Stimulated activated naive CD8-positive, alpha-beta T cell treated with anti-CD3 and anti-CD28 coated beads, Interleukin-15, Interleukin-2, amounts not matched to agents 100 ng/mL and 50 ng/mL, for 24 hours (primary cell): ENCODE measurements around the gene CPM.

Experiments used
- H3K27ac Mint-ChIP-seq: one replicate; pipeline ENCODE4 v1.8.0; 2021; ENCODE audit warnings: mild to moderate bottlenecking, mixed read lengths
- H3K27me3 Mint-ChIP-seq: one replicate; pipeline ENCODE4 v1.8.0; 2021; ENCODE audit warnings: mixed read lengths
- H3K36me3 Mint-ChIP-seq: one replicate; pipeline ENCODE4 v1.8.0; 2021; ENCODE audit warnings: low read depth, mixed read lengths
- H3K4me1 Mint-ChIP-seq: one replicate; pipeline ENCODE4 v1.8.0; 2021; ENCODE audit warnings: low read depth, mixed read lengths
- H3K4me3 Mint-ChIP-seq: one replicate; pipeline ENCODE4 v1.8.0; 2021; ENCODE audit warnings: mild to moderate bottlenecking, mixed read lengths
- H3K9me3 Mint-ChIP-seq: one replicate; pipeline ENCODE4 v1.8.0; 2021; ENCODE audit warnings: mixed read lengths

CPM gene

GRCh38 chr12:68932961-68933893 is at the start of gene CPM:
CPM (minus strand) TSS chr12:68933171; CDS start chr12:68932837, 334 bp downstream.
- H3K36me3 Mint-ChIP-seq: peaks cover 19% of the 10 kb centered on the region
- H3K4me1 Mint-ChIP-seq: peaks cover 32% of the 10 kb centered on the region
- peak within 1 kb of the TSS; percentile 67 for H3K27ac Mint-ChIP-seq
- peak within 1 kb of the TSS; percentile 90 for H3K4me3 Mint-ChIP-seq
- no peaks in the 10 kb centered on the region for H3K9me3 Mint-ChIP-seq
- H3K27me3 Mint-ChIP-seq: peaks cover 19% of the 10 kb centered on the region

DNA sequence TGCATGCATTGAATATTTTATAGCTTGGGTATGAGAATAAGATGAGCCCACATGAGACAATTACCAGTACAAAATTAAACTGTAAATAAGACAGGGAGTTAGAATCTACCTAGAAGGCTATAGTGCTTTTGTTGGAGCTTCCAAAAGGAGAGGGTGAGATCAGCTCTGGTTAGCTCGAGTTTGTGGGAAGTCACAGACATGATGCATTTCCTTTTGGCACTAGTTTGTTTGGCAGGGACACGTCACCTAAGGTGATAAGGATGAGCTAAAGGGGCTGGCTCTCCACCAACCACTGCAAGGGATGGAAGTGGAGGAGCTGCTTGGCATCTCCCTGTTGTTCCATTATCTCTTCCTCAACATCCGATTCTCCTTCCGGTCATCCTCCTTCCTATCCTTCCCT is 48.5 kb upstream of the CPM start:
- Mint-ChIP-seq H3K4me3 (no peak overlapping the region), H3K36me3 (peaks cover 8% of the 10 kb centered on the region), H3K27ac (no peak overlapping the region), H3K27me3 (peaks cover 10% of the 10 kb centered on the region), H3K4me1 (peaks cover 6% of the 10 kb centered on the region), H3K9me3 (peaks cover 11% of the 10 kb centered on the region)

GRCh38 chr12:68980476-68981212 is 47.7 kb upstream of the CPM start:
- peaks cover 10% of the 10 kb centered on the region for H3K27me3 Mint-ChIP-seq
- no peak overlapping the region for H3K27ac Mint-ChIP-seq
- H3K4me1 Mint-ChIP-seq: peaks cover 6% of the 10 kb centered on the region
- H3K9me3 Mint-ChIP-seq: peaks cover 11% of the 10 kb centered on the region
- H3K4me3 Mint-ChIP-seq: no peak overlapping the region
- H3K36me3 Mint-ChIP-seq: peaks cover 8% of the 10 kb centered on the region

DNA sequence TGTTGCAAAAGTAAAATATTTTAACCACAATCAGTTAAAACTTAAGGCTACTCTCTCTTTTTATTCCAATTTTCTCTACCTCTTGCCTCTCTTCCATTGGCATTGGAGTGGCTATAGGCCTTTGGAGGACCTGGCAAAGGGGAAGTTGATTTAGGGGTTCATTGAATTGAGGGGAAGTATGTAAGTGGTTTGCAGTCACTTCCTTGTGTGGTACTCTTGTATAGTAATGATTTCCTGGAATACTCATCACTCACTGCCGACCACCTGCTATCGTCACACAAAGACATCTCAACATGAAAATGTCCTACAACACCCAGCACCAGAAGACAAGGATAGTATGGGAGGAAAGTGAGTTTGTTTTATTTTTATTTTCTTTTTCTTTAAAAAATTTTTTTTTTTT is 45.7 kb upstream of the CPM start:
- Mint-ChIP-seq H3K27ac (no peak overlapping the region), H3K9me3 (peaks cover 11% of the 10 kb centered on the region), H3K4me1 (peaks cover 6% of the 10 kb centered on the region), H3K36me3 (peaks cover 8% of the 10 kb centered on the region), H3K4me3 (no peak overlapping the region), H3K27me3 (peaks cover 10% of the 10 kb centered on the region)

- H3K4me3 Mint-ChIP-seq: no peak overlapping the region
- H3K27me3 Mint-ChIP-seq: peaks cover 6% of the 10 kb centered on the region
- peaks cover 6% of the 10 kb centered on the region for H3K4me1 Mint-ChIP-seq
- no peak overlapping the region for H3K27ac Mint-ChIP-seq
- H3K36me3 Mint-ChIP-seq: peaks cover 6% of the 10 kb centered on the region
- peaks cover 6% of the 10 kb centered on the region for H3K9me3 Mint-ChIP-seq
Measured at GRCh38 chr12:68977909-68978610, 45.1 kb upstream of the CPM start.

DNA sequence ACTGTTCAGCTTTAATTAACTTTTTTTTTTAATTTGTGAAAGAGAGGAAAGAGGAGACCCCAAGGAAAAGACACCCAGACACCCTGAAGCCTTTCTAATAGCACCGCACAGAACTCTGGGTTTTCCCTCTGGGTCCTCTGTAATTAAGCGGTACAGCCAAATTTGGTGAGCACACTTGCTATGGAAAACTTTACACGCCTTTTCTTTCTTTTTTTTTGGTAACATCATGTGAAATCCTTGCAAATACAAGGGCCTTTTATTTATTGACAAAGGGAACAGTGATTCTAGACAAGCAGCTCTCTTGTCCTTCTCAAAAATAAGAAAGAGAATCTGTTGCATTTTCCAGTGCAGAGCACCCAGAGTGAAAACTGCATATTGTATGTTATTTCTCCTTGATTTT is 44.4 kb upstream of the CPM start:
- Mint-ChIP-seq H3K27ac (no peak overlapping the region), H3K4me1 (peaks cover 11% of the 10 kb centered on the region), H3K9me3 (no peaks in the 10 kb centered on the region), H3K36me3 (no peaks in the 10 kb centered on the region), H3K4me3 (no peak overlapping the region), H3K27me3 (no peaks in the 10 kb centered on the region)

DNA sequence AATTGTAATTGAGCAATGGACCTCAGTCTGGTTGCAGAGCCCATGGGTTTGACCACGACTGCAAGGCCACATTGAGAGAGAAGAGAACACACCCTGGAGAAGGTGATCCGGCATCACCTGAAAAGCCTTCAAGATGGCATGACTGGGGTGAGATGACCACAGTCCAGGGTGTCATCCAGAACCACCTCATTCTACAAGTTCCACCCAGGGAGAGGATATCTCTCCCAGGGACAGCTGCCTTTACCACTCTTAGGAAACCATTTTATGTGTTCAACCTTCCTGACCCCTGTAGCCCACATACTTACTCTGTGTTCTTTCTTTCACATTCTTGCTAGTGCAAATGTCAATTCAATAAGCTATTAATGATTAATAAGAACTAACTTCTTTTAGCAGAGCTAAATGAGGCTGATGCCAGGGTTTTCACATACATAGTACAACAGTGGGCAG is 43.4 kb upstream of the CPM start:
- H3K4me1 Mint-ChIP-seq: peaks cover 15% of the 10 kb centered on the region
- H3K27me3 Mint-ChIP-seq: no peaks in the 10 kb centered on the region
- no peaks in the 10 kb centered on the region for H3K9me3 Mint-ChIP-seq
- no peak overlapping the region for H3K27ac Mint-ChIP-seq
- no peak overlapping the region for H3K4me3 Mint-ChIP-seq
- no peaks in the 10 kb centered on the region for H3K36me3 Mint-ChIP-seq

- Mint-ChIP-seq H3K4me3 (no peak overlapping the region), H3K27ac (no peak overlapping the region), H3K4me1 (peaks cover 19% of the 10 kb centered on the region), H3K36me3 (no peaks in the 10 kb centered on the region), H3K9me3 (no peaks in the 10 kb centered on the region), H3K27me3 (no peaks in the 10 kb centered on the region)
Measured at GRCh38 chr12:68975811-68976210, 42.8 kb upstream of the CPM start.

DNA sequence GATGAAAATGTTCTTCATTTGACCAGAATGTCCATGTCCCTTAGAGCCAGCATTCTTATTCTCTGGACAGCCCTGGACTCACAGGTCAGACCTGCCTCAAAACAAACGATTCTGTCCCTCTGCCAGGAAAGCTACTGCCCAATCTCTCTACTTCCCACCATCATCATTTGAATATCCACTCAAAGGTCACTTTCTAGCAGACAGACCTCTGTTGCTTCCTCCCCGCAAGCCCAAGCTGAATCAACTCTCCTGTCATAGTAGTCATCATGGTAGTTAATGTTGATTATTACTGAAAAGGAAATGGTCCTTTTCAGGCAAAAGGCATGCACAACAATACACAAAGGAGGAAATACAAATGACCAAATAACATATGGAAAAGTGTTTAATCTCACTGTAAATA is 39.6 kb upstream of the CPM start:
- Mint-ChIP-seq H3K4me3 (no peak overlapping the region), H3K4me1 (peaks cover 13% of the 10 kb centered on the region), H3K27ac (no peak overlapping the region), H3K36me3 (no peaks in the 10 kb centered on the region), H3K9me3 (no peaks in the 10 kb centered on the region), H3K27me3 (no peaks in the 10 kb centered on the region)

DNA sequence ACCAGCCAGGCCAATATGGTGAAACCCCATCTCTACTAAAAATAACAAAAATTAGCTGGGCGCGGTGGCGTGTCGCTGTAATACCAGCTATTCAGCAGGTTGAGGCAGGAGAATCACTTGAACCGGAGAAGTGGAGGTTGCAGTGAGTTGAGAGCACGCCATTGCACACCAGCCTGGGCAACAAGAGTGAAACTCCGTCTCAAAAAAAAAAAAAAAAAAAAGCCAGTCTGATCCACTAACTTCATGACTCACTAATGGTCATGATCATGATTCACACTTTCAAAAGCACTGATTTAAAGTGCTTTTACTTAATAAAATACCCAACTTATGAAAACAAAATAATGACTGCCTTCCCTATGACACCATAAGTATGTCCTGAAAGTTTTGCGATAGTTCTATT is 38.4 kb upstream of the CPM start:
- no peak overlapping the region for H3K27ac Mint-ChIP-seq
- no peak overlapping the region for H3K4me3 Mint-ChIP-seq
- no peaks in the 10 kb centered on the region for H3K9me3 Mint-ChIP-seq
- H3K27me3 Mint-ChIP-seq: no peaks in the 10 kb centered on the region
- H3K36me3 Mint-ChIP-seq: no peaks in the 10 kb centered on the region
- H3K4me1 Mint-ChIP-seq: peaks cover 13% of the 10 kb centered on the region

DNA sequence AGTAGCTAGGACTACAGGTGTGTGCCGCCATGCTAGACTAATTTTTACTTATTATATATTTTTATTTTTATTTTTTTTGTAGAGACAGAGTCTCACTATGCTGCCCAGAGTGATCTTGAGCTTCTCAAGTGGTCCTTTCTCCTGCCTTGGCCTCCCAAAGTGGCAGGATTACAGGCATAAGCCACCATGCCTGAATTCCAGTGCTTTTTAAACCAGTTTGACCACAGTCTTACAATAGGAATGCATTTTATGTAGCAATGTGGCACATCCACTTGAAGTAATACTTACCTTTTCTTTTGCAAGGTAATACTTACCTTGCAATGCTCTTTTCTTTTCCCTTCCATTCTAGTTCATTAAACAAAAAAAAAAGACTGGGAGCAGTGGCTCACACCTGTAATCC is 38.0 kb upstream of the CPM start:
- Mint-ChIP-seq H3K4me3 (no peak overlapping the region), H3K36me3 (no peaks in the 10 kb centered on the region), H3K27ac (no peak overlapping the region), H3K4me1 (peaks cover 13% of the 10 kb centered on the region), H3K9me3 (no peaks in the 10 kb centered on the region), H3K27me3 (no peaks in the 10 kb centered on the region)

GRCh38 chr12:68970306-68970705 is 37.3 kb upstream of the CPM start:
- Mint-ChIP-seq H3K9me3 (no peaks in the 10 kb centered on the region), H3K4me3 (no peak overlapping the region), H3K4me1 (peaks cover 13% of the 10 kb centered on the region), H3K36me3 (no peaks in the 10 kb centered on the region), H3K27ac (no peak overlapping the region), H3K27me3 (no peaks in the 10 kb centered on the region)

DNA sequence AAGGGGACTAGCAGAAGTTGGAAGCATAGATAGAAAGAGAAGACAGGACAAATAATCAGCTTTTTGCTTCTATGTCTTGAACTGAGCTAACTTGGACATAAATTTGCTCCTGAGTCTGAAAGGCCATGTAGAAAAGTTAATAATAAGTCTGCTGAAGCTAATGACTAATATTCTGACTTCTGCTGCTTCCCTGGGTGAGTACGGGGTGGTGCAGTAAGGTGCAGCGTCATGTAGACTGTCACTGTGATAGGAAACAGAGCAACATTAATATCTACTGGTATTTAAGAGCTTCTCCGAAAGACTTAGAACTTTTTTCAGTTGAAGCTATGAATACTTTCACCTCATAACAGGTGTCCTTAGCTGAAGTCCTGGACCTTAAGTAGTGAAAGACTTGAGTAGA is 34.1 kb upstream of the CPM start:
- Mint-ChIP-seq H3K27me3 (no peaks in the 10 kb centered on the region), H3K36me3 (peaks cover 17% of the 10 kb centered on the region), H3K27ac (no peak overlapping the region), H3K4me3 (no peak overlapping the region), H3K4me1 (peaks cover 40% of the 10 kb centered on the region), H3K9me3 (peaks cover 9% of the 10 kb centered on the region)

DNA sequence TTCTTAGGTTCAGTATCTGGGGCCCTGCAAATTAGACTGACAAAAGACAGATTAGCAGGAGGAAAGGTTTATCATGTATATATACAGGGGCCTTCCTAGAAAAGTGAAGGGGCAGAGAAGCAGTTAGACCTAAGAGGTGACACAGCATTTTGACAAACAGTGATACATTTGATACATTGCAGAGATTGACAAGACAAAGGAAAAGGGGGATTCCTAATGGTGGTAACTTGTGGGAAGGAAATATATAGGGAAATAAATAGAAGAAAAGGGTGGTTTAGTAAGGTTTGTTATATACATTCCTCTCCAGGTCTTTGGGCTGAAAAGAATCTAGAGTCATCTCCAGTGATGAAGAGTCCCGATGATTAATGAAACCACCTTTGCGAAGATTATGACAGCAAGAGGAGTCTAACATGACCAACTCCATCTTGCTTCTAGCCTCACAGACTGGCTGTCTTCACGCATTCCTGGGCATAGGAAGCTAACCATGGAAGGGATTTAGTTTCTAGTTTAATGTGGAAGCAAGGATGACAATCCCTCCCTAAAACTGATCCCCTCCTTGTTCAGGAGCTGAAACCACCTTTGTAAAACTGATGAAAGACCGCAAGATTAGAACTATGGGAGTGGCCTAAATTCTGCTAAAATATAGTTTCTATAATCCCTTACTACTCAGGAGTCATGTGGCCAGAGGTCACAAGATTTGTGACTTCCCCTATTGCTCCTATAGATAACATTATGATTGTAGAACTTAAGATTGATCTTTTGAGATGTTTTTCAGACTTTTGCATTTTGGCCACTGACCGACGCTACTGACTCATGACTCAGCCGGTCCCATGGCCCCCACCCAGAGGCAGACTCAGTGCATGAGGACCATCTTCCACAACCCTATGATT is 31.1 kb upstream of the CPM start:
- H3K27me3 Mint-ChIP-seq: no peaks in the 10 kb centered on the region
- H3K9me3 Mint-ChIP-seq: peaks cover 9% of the 10 kb centered on the region
- H3K27ac Mint-ChIP-seq: peak overlapping the region; percentile 91
- peaks cover 50% of the 10 kb centered on the region for H3K4me1 Mint-ChIP-seq
- peaks cover 25% of the 10 kb centered on the region for H3K36me3 Mint-ChIP-seq
- no peak overlapping the region for H3K4me3 Mint-ChIP-seq
